ENCODE data around the gene HGS.
"Not testable (repeated sequence)": the region's sequence is repeated elsewhere in the genome, so short reads cannot be mapped to it uniquely, and the experiment has no call there.

HGS gene

DNA sequence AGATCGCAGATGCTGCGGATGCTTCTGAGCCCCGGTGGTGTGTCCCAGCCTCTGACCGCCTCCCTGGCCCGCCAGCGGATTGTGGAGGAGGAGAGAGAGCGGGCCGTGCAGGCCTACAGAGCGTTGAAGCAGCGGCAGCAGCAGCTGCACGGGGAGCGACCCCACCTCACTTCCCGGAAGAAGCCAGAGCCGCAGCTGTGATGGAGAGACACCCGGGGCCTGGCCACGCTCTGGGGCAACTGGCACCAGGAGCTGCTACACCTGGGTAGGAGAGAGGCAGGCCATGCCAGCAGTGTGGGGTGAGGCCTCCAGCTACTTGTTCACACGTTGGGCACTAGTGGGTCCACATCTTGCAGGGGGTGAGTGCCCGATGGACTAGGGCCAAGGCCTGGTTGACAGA is 11.3 kb upstream of the HGS start:
- Mint-ChIP-seq H3K9me3 (no peaks in the 10 kb centered on the region), H3K27me3 (no peaks in the 10 kb centered on the region), H3K27ac (no peak overlapping the region), H3K4me3 (no peak overlapping the region), H3K4me1 (peaks cover 50% of the 10 kb centered on the region)
- no peak for DNase-seq
- ATAC-seq = no peak

GRCh38 chr17:81672954-81673353 is 10.9 kb upstream of the HGS start:
- H3K4me3 Mint-ChIP-seq = no peak overlapping the region
- peaks cover 46% of the 10 kb centered on the region for H3K4me1 Mint-ChIP-seq
- H3K27ac Mint-ChIP-seq = no peak overlapping the region
- H3K9me3 Mint-ChIP-seq = no peaks in the 10 kb centered on the region
- DNase-seq (no peak), ATAC-seq (no peak)
- H3K27me3 Mint-ChIP-seq = no peaks in the 10 kb centered on the region

GRCh38 chr17:81673561-81674258 is 10.1 kb upstream of the HGS start:
- Mint-ChIP-seq H3K9me3 (no peaks in the 10 kb centered on the region), H3K27ac (no peak overlapping the region), H3K4me3 (no peak overlapping the region), H3K4me1 (peaks cover 38% of the 10 kb centered on the region), H3K27me3 (no peaks in the 10 kb centered on the region)
- ATAC-seq (no peak), DNase-seq (no peak)

DNA sequence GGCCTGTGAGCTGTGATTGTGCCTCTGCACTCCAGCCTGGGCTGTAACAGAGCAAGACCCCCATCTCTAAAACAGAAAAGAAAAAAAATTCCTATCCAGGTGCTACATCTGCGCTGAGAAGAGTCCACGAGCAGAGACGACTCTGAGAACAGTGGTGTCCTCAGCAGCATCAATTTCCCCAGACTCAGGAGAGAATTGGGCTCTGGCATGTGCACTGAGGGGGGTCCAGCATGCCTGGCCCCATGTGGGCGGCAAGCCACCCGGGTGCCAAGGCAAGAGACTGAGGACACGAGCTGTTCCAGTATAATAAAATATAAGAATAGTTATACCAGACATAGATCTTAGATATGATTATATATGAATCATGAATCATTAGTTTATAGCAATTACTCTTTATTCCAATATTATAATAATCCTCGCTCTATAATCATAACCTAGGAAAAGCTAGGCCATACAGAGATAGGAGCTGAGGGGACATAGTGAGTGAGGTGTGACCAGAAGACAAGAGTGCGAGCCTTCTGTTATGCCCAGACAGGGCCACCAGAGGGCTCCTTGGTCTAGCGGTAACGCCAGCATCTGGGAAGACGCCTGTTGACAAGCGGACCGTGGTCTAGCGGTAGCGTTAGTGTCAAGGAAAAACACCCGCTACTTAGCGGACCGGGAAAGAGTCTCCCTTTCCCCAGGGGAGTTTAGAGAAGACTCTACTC is 8.1 kb upstream of the HGS start:
- H3K27me3 Mint-ChIP-seq, H3K9me3 Mint-ChIP-seq, H3K27ac Mint-ChIP-seq, H3K4me3 Mint-ChIP-seq, ATAC-seq: not testable (repeated sequence)
- H3K4me1 Mint-ChIP-seq = peaks cover 24% of the 10 kb centered on the region
- peak; percentile 30 to 44 for DNase-seq

GRCh38 chr17:81676906-81677305 is 6.9 kb upstream of the HGS start:
- ATAC-seq = no peak
- peaks cover 30% of the 10 kb centered on the region for H3K4me1 Mint-ChIP-seq
- peak overlapping the region in 1 of 2 donors; percentile 31 for H3K27ac Mint-ChIP-seq

DNA sequence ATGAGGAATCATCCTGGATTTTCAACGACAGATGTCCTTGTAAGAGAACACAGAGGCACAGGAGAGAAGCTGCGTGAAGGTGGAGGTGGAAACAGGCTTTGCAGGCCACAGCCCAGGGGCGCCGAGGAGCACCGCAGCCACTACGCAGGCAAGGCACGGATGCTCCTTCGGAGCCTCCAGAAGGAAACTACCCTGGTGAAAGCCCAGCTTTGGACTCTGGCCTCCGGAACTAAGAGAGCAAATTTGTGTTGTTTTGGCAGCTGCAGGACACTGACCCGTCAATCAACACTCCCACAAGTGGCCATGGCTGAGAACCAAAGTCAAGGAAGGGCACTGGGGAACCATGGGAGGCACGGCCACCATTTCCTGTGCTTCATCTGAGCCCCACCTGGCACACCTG is 3.7 kb upstream of the HGS start:
- no peak for ATAC-seq
- no peaks in the 10 kb centered on the region for H3K9me3 Mint-ChIP-seq

More at GRCh38 chr17:81676906-81677305, 6.9 kb upstream of the HGS start:
- Mint-ChIP-seq H3K27me3 (no peaks in the 10 kb centered on the region), H3K4me3 (no peak overlapping the region), H3K9me3 (no peaks in the 10 kb centered on the region)
- DNase-seq = no peak

DNA sequence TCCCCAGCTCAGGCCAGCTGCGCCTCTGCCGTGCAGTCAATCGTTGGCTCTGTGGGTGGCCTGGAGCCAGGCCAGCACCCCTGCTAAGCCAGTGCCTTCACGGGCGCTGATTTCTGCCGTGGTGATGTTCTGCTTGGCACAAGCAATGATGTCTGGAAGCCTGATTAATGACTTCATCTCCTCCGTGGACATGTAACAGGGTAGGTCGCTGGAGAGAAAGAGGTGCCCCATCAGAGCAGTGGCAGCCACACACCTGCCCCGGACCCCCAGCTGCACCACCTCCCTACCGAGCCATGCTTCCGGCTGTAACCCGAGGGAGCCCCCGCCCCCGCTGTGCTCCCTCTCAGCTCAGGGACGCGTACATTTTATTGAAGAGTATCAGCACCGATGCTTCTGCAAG is 2.1 kb upstream of the HGS start:
- peak overlapping the region in 1 of 2 donors; percentile 64 for H3K4me3 Mint-ChIP-seq
- peaks cover 42% of the 10 kb centered on the region for H3K4me1 Mint-ChIP-seq
- H3K27ac Mint-ChIP-seq = peak overlapping the region in 1 of 2 donors; percentile 48
- H3K9me3 Mint-ChIP-seq = no peaks in the 10 kb centered on the region
- no peak for DNase-seq
- no peaks in the 10 kb centered on the region for H3K27me3 Mint-ChIP-seq
- no peak for ATAC-seq

More for the DNA sequence above, 3.7 kb upstream of the HGS start:
- DNase-seq = no peak
- no peaks in the 10 kb centered on the region for H3K27me3 Mint-ChIP-seq
- no peak overlapping the region for H3K27ac Mint-ChIP-seq
- H3K4me3 Mint-ChIP-seq = no peak overlapping the region
- peaks cover 35% of the 10 kb centered on the region for H3K4me1 Mint-ChIP-seq

DNA sequence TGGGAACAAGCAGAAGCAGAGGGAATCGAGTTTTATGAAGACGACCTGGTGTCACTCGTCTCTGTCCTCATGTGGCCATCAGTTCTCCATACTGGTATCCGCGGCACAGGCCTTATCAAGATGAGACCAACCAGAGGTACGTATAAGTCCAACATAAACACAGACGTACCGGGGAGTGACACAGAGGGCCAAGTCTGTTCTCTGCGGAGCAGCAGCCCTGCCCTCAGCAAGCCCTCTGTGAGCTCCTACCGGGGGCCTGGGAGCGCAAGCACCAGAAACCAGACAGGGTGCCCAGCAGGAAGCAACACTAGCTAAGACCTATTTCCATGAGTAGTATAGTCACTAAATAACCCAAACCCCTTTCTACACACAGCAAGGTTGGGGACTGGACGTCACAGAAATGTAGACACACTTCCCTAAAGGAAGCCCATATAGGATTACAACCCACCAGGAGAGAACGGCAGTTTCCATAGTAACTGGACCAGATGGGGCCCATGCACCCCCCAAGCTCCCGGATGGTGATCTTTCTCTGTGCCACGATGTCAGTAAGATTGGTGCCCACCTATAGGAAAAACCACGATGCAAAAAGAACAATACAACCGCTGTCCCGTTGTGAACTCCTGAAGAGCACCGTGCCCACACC is 1.1 kb upstream of the HGS start:
- no peak for ATAC-seq
- peak overlapping the region; percentile 81 to 89 for H3K27ac Mint-ChIP-seq
- H3K9me3 Mint-ChIP-seq = no peaks in the 10 kb centered on the region
- no peaks in the 10 kb centered on the region for H3K27me3 Mint-ChIP-seq
- peak overlapping the region; percentile 94 to 95 for H3K4me3 Mint-ChIP-seq
- peaks cover 52% of the 10 kb centered on the region for H3K4me1 Mint-ChIP-seq
- no peak for DNase-seq

DNA sequence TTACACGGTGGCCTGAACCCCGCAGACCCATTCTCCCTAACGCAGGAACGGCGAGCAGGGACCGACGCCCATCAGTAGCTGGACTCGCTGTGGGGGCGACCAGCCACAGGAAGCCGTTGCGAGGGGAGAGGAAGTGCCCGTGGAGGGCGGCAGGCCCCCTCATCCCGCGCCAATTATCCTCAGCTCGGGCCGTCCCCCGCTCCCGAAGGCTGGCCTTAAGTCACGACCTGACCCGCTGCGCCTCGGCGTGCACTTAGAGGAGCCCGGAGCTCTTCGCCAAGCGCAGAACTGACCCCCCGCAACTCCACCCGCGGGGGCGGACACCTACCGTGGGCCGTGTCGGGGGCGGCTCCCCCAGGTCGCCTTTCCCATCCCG is 615 bp upstream of the HGS start:
- H3K4me3 Mint-ChIP-seq = peak overlapping the region; percentile 94 to 95
- peak overlapping the region; percentile 81 to 89 for H3K27ac Mint-ChIP-seq
- DNase-seq (no peak), ATAC-seq (no peak)
- no peaks in the 10 kb centered on the region for H3K27me3 Mint-ChIP-seq
- no peaks in the 10 kb centered on the region for H3K9me3 Mint-ChIP-seq
- peaks cover 53% of the 10 kb centered on the region for H3K4me1 Mint-ChIP-seq

GRCh38 chr17:81684442-81684911 is 666 bp downstream of the HGS start:
- Mint-ChIP-seq H3K27ac (peak overlapping the region; percentile 93 to 97), H3K9me3 (no peaks in the 10 kb centered on the region), H3K4me1 (peaks cover 62% of the 10 kb centered on the region), H3K4me3 (peak overlapping the region; percentile 94 to 95), H3K27me3 (no peaks in the 10 kb centered on the region)
- DNase-seq = no peak
- ATAC-seq = peak; percentile 24

- Mint-ChIP-seq H3K27me3 (no peaks in the 10 kb centered on the region), H3K4me1 (peaks cover 63% of the 10 kb centered on the region), H3K9me3 (no peaks in the 10 kb centered on the region), H3K4me3 (peak overlapping the region; percentile 94 to 95), H3K27ac (peak overlapping the region in 1 of 2 donors; percentile 97)
- ATAC-seq (no peak), DNase-seq (no peak)
These were observed 1.3 kb downstream of the HGS start for GRCh38 chr17:81685108-81685507.

GRCh38 chr17:81686614-81687013 is 2.8 kb downstream of the HGS start:
- DNase-seq (no peak), ATAC-seq (no peak)
- H3K27me3 Mint-ChIP-seq = no peaks in the 10 kb centered on the region
- H3K4me3 Mint-ChIP-seq = no peak overlapping the region
- H3K27ac Mint-ChIP-seq = no peak overlapping the region
- no peaks in the 10 kb centered on the region for H3K9me3 Mint-ChIP-seq
- peaks cover 60% of the 10 kb centered on the region for H3K4me1 Mint-ChIP-seq

DNA sequence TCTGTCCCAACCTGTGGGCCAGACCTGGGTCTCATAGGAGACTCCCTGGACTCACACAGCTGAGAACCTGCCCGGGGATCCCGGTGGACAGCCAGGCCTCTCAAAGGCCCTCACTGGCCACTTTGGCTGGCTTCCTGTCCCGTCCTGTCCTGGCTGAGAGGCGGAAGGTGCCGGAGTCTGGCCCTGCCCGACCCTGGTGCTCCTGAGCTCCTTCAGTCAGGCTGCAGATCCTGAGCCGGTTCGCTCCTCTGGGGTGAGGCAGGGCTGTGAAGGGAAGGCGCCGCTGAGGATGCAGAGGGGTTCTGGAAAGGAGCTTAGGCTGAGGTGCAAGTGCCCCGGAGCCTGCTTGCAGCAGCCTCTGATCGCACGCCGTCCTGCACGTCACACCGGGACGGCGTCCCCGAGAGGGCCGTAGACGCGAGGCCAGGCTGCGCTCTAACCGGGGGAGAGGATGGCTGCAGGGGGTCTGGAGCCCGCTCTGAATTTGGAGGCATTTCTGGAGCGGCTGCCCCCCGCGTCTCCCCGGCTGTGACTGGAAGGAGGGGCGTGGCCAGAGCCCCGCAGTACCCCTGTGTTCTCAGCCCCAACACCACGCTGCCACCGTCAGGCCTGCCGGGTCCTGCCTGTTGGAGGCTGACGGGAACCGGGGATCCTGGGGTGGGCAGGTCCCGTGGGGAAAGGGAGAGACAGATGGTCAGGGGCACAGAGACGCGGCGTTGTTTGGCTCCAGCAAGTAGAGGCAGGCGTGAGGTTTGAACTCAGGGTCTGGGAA is 4.1 kb downstream of the HGS start:
- ATAC-seq (no peak), DNase-seq (no peak)
- peaks cover 46% of the 10 kb centered on the region for H3K4me1 Mint-ChIP-seq
- no peak overlapping the region for H3K4me3 Mint-ChIP-seq
- no peaks in the 10 kb centered on the region for H3K27me3 Mint-ChIP-seq
- H3K27ac Mint-ChIP-seq = peak overlapping the region in 1 of 2 donors; percentile 71
- H3K9me3 Mint-ChIP-seq = no peaks in the 10 kb centered on the region

- Mint-ChIP-seq H3K4me3 (no peak overlapping the region), H3K4me1 (peaks cover 46% of the 10 kb centered on the region), H3K9me3 (no peaks in the 10 kb centered on the region), H3K27ac (no peak overlapping the region), H3K27me3 (no peaks in the 10 kb centered on the region)
- no peak for ATAC-seq
- no peak for DNase-seq
These were observed 4.8 kb downstream of the HGS start for GRCh38 chr17:81688616-81689015.

DNA sequence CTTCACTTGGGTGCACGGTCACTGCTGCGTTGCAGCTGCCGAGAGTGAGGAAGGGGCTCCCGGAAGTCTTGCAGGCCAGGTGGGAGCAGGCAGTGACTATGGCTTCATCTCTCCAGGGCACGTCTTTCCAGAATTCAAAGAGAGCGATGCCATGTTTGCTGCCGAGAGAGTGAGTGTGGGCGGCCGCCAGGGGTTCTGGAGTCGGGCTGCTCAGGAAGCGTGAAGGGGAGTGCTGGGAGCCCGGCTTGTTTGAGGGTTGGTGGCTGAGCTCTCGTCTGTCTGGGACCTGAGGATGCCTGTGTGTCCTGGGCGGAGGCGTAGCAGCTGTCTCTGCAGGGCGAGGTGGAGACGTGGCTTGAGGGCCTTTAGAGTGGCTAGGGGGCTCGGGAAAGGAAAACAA is 6.3 kb downstream of the HGS start:
- H3K27ac Mint-ChIP-seq = no peak overlapping the region
- DNase-seq (no peak), ATAC-seq (no peak)
- peaks cover 37% of the 10 kb centered on the region for H3K4me1 Mint-ChIP-seq
- H3K27me3 Mint-ChIP-seq = no peaks in the 10 kb centered on the region
- peak overlapping the region in 1 of 2 donors; percentile 25 for H3K4me3 Mint-ChIP-seq
- no peaks in the 10 kb centered on the region for H3K9me3 Mint-ChIP-seq

All from stimulated activated naive CD8-positive, alpha-beta T cell treated with anti-CD3 and anti-CD28 coated beads, Interleukin-15, amount 100 ng/mL, for 72 hours (primary cell).